WTC11 (cell line): ENCODE measurements around the gene PLCE1. TPM values are rescaled to one million over a fixed set of nuclear protein-coding genes. Genes with fewer than 3 reads are reported as not detected.

Experiments used
- ATAC-seq: fragments of 200-7000 bp; cut with Tn5 transposase; 2 replicates; pipeline ENCODE4 v1.10.0; 2021; ENCODE audit warnings: mild to moderate bottlenecking, moderate library complexity
- CTCF ChIA-PET: fragments of 300-600 bp; sonication (Branson Sonifier 250); formaldehyde crosslinking; loops from one replicate; lab custom pipeline; 2021; ENCODE audit warnings: antibody characterized with exemption; lab: Charles Lee
- POLR2A ChIA-PET: fragments of 350-600 bp; sonication (Branson Sonifier 250); formaldehyde crosslinking; loops from one replicate; lab custom pipeline; 2021; ENCODE audit warnings: antibody characterized with exemption; lab: Charles Lee
- DNase-seq: peaks from one replicate; pipeline ENCODE4 v3.0.0; 2021; ENCODE audit warnings: low spot score
- H3K27ac Mint-ChIP-seq: 2 replicates; pipeline ENCODE4 v1.8.0; 2021; ENCODE audit warnings: mixed read lengths
- H3K27me3 Mint-ChIP-seq: 2 replicates; pipeline ENCODE4 v1.8.0; 2021; ENCODE audit warnings: low read depth, mild to moderate bottlenecking, moderate library complexity, mixed read lengths
- H3K36me3 Mint-ChIP-seq: 2 replicates; pipeline ENCODE4 v1.8.0; 2021; ENCODE audit warnings: mixed read lengths
- H3K4me1 Mint-ChIP-seq: 2 replicates; pipeline ENCODE4 v1.8.0; 2022; ENCODE audit warnings: mixed read lengths
- H3K4me3 Mint-ChIP-seq: 2 replicates; pipeline ENCODE4 v1.8.0; 2021; ENCODE audit warnings: mild to moderate bottlenecking, moderate library complexity, mixed read lengths
- H3K9me3 Mint-ChIP-seq: 2 replicates; pipeline ENCODE4 v1.8.0; 2021; ENCODE audit warnings: mixed read lengths
- ATF1 ChIP-seq: sonication (generic); formaldehyde crosslinking; IDR thresholded peaks from 2 replicates; pipeline ENCODE4 v1.8.1; 2023; ENCODE audit warnings: mild to moderate bottlenecking, moderate library complexity, missing genetic modification reagents
- CBFB ChIP-seq: sonication (generic); formaldehyde crosslinking; IDR thresholded peaks from 2 replicates; pipeline ENCODE4 v1.8.1; 2022; ENCODE audit warnings: mild to moderate bottlenecking, low read depth, missing genetic modification reagents
- ELF4 ChIP-seq: sonication (generic); formaldehyde crosslinking; IDR thresholded peaks from 2 replicates; pipeline ENCODE4 v1.8.1; 2022; ENCODE audit warnings: low read depth, mild to moderate bottlenecking, moderate library complexity, missing genetic modification reagents
- GTF2I ChIP-seq: fragments of 250-450 bp; sonication (Bioruptor Pico); conservative IDR thresholded peaks from 2 replicates; pipeline ENCODE4 v1.4.0; 2021; ENCODE audit warnings: mild to moderate bottlenecking
- HMGXB4 ChIP-seq: sonication (generic); formaldehyde crosslinking; IDR thresholded peaks from 2 replicates; pipeline ENCODE4 v1.8.1; 2023; ENCODE audit warnings: mild to moderate bottlenecking, moderate library complexity, missing genetic modification reagents
- IRF2 ChIP-seq: sonication (generic); formaldehyde crosslinking; IDR thresholded peaks from 2 replicates; pipeline ENCODE4 v1.8.0; 2022; ENCODE audit warnings: low read depth, missing genetic modification reagents, borderline replicate concordance
- KAT7 ChIP-seq: sonication (generic); formaldehyde crosslinking; IDR thresholded peaks from 2 replicates; pipeline ENCODE4 v1.8.1; 2023; ENCODE audit warnings: missing genetic modification reagents, mild to moderate bottlenecking, borderline replicate concordance
- NR1H2 ChIP-seq: sonication (generic); formaldehyde crosslinking; IDR thresholded peaks from 2 replicates; pipeline ENCODE4 v1.9.0; 2021; ENCODE audit warnings: mild to moderate bottlenecking, moderate library complexity, missing genetic modification reagents
- PRRX2 ChIP-seq: fragments of 250-450 bp; sonication (Bioruptor Pico); IDR thresholded peaks from 2 replicates; pipeline ENCODE4 v1.8.0; 2021; ENCODE audit warnings: mild to moderate bottlenecking
- SOX15 ChIP-seq: fragments of 250-450 bp; sonication (Bioruptor Pico); IDR thresholded peaks from 2 replicates; pipeline ENCODE4 v1.9.0; 2021; ENCODE audit warnings: mild to moderate bottlenecking
- TEAD4 ChIP-seq: sonication (generic); formaldehyde crosslinking; IDR thresholded peaks from 2 replicates; pipeline ENCODE4 v1.8.0; 2022; ENCODE audit warnings: mild to moderate bottlenecking, missing genetic modification reagents
- TP53 ChIP-seq: sonication (generic); formaldehyde crosslinking; IDR thresholded peaks from 2 replicates; pipeline ENCODE4 v1.8.1; 2023; ENCODE audit warnings: mild to moderate bottlenecking, missing genetic modification reagents
- ZBTB21 ChIP-seq: sonication (generic); formaldehyde crosslinking; IDR thresholded peaks from 2 replicates; pipeline ENCODE4 v1.8.1; 2023; ENCODE audit warnings: mild to moderate bottlenecking, missing genetic modification reagents, borderline replicate concordance
- ZBTB43 ChIP-seq: sonication (generic); formaldehyde crosslinking; IDR thresholded peaks from 2 replicates; pipeline ENCODE4 v1.8.1; 2023; ENCODE audit warnings: mild to moderate bottlenecking, missing genetic modification reagents
- ZNF121 ChIP-seq: sonication (generic); formaldehyde crosslinking; IDR thresholded peaks from 2 replicates; pipeline ENCODE4 v1.8.0; 2023; ENCODE audit warnings: missing genetic modification reagents
- ZNF138 ChIP-seq: sonication (generic); formaldehyde crosslinking; conservative IDR thresholded peaks from 2 replicates; pipeline ENCODE4 v1.8.1; 2022; ENCODE audit warnings: mild to moderate bottlenecking, moderate library complexity, missing genetic modification reagents
- ZNF219 ChIP-seq: sonication (generic); formaldehyde crosslinking; IDR thresholded peaks from 2 replicates; pipeline ENCODE4 v1.8.0; 2023; ENCODE audit warnings: missing genetic modification reagents, mild to moderate bottlenecking, borderline replicate concordance
- ZNF281 ChIP-seq: sonication (generic); formaldehyde crosslinking; IDR thresholded peaks from 2 replicates; pipeline ENCODE4 v1.8.0; 2023; ENCODE audit warnings: mild to moderate bottlenecking, missing genetic modification reagents
- ZNF416 ChIP-seq: fragments of 250-450 bp; sonication (Bioruptor Pico); IDR thresholded peaks from 2 replicates; pipeline ENCODE4 v1.9.0; 2021; ENCODE audit warnings: mild to moderate bottlenecking, inconsistent platforms
- total RNA-seq: library from RNA; stranded (reverse); gene quantifications from 3 replicates; pipeline ENCODE4 v1.2.3, GENCODE V29; 2021
- TF ChIP-seq, protein P1 (sequence below): sonication (generic); formaldehyde crosslinking; IDR thresholded peaks from 2 replicates; pipeline ENCODE4 v1.8.1; 2022; ENCODE audit warnings: low read depth, missing genetic modification reagents, borderline replicate concordance
- TF ChIP-seq, protein P2 (sequence below): sonication (generic); formaldehyde crosslinking; IDR thresholded peaks from 2 replicates; pipeline ENCODE4 v1.8.1; 2023; ENCODE audit warnings: mild to moderate bottlenecking, missing genetic modification reagents, moderate library complexity
- TF ChIP-seq, protein P3 (sequence below): fragments of 250-450 bp; sonication (Bioruptor Pico); IDR thresholded peaks from 2 replicates; pipeline ENCODE4 v2.1.2; 2022; ENCODE audit warnings: mild to moderate bottlenecking, moderate library complexity
- TF ChIP-seq, protein P4 (sequence below): sonication (generic); formaldehyde crosslinking; IDR thresholded peaks from 2 replicates; pipeline ENCODE4 v1.8.0; 2023; ENCODE audit warnings: missing genetic modification reagents, mild to moderate bottlenecking, borderline replicate concordance

Gene PLCE1
- total RNA-seq, 1 experiment from 2014 or later = 0.11 TPM

- no peaks in the 10 kb centered on the region for H3K4me1 Mint-ChIP-seq
- CTCF ChIA-PET = no interaction called here
- TF ChIP-seq TP53 (CRISPR knock-in tag) (no peak), ZNF121 (CRISPR knock-in tag) (no peak), ZBTB43 (no peak), ATF1 (no peak), CBFB (CRISPR knock-in tag) (no peak), ZNF138 (CRISPR knock-in tag) (no peak), ZBTB21 (CRISPR knock-in tag) (no peak), SOX15 (CRISPR knock-in tag) (no peak), GTF2I (CRISPR knock-in tag) (no peak), ELF4 (CRISPR knock-in tag) (no peak), NR1H2 (CRISPR knock-in tag) (no peak), HMGXB4 (CRISPR knock-in tag) (no peak), PRRX2 (CRISPR knock-in tag) (no peak), ZNF416 (CRISPR knock-in tag) (no peak), IRF2 (CRISPR knock-in tag) (no peak)
- TF ChIP-seq, protein P1, sequence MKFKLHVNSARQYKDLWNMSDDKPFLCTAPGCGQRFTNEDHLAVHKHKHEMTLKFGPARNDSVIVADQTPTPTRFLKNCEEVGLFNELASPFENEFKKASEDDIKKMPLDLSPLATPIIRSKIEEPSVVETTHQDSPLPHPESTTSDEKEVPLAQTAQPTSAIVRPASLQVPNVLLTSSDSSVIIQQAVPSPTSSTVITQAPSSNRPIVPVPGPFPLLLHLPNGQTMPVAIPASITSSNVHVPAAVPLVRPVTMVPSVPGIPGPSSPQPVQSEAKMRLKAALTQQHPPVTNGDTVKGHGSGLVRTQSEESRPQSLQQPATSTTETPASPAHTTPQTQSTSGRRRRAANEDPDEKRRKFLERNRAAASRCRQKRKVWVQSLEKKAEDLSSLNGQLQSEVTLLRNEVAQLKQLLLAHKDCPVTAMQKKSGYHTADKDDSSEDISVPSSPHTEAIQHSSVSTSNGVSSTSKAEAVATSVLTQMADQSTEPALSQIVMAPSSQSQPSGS (CRISPR knock-in tag) = no peak
- TF ChIP-seq, protein P2, sequence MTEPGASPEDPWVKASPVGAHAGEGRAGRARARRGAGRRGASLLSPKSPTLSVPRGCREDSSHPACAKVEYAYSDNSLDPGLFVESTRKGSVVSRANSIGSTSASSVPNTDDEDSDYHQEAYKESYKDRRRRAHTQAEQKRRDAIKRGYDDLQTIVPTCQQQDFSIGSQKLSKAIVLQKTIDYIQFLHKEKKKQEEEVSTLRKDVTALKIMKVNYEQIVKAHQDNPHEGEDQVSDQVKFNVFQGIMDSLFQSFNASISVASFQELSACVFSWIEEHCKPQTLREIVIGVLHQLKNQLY (CRISPR knock-in tag) = no peak
- TF ChIP-seq, protein P3, sequence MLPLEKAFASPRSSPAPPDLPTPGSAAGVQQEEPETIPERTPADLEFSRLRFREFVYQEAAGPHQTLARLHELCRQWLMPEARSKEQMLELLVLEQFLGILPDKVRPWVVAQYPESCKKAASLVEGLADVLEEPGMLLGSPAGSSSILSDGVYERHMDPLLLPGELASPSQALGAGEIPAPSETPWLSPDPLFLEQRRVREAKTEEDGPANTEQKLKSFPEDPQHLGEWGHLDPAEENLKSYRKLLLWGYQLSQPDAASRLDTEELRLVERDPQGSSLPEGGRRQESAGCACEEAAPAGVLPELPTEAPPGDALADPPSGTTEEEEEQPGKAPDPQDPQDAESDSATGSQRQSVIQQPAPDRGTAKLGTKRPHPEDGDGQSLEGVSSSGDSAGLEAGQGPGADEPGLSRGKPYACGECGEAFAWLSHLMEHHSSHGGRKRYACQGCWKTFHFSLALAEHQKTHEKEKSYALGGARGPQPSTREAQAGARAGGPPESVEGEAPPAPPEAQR = no peak
- no peaks in the 10 kb centered on the region for H3K36me3 Mint-ChIP-seq
- ATAC-seq = no peak
- no peak overlapping the region for H3K4me3 Mint-ChIP-seq
- no peaks in the 10 kb centered on the region for H3K27me3 Mint-ChIP-seq
- POLR2A ChIA-PET = no interaction called here
- no peak overlapping the region for H3K27ac Mint-ChIP-seq
- no peak for DNase-seq
- no peaks in the 10 kb centered on the region for H3K9me3 Mint-ChIP-seq
Observed at GRCh38 chr10:93962973-93963372, 30.8 kb upstream of the PLCE1 start.

DNA sequence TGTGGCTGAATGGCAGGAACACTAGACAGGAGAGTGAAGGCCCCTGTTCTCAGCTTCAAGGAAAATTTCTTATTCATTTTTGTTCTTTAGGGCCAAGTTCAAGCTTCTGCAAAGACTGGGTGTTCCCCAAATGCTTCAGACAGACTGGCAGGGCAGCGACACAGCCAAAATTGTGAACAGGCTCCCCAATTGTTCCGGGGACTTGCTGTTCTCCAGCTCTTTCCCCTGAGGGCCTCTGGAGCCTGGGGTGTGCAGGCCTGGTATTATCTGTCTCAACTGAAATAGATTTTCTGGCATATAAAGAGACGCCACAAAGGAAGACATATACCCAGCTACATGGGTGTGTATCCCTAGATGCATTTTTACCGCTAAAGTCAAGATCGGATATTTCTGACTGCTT, 30.3 kb upstream of the PLCE1 start:
- DNase-seq (no peak), ATAC-seq (no peak)
- ChIA-PET CTCF (interaction anchor here (1.0 kb wide), 1 partner anchor 78 kb away, joined by 4 read pairs; no protein-coding TSS in a partner anchor), POLR2A (no interaction called here)
- H3K36me3 Mint-ChIP-seq = no peaks in the 10 kb centered on the region
- no peaks in the 10 kb centered on the region for H3K27me3 Mint-ChIP-seq
- H3K9me3 Mint-ChIP-seq = peaks cover under 1% of the 10 kb centered on the region; the same call in 1 of the 2 replicates
- no peak overlapping the region for H3K4me3 Mint-ChIP-seq
- H3K4me1 Mint-ChIP-seq = no peaks in the 10 kb centered on the region
- H3K27ac Mint-ChIP-seq = no peak overlapping the region
- no peak for TF ChIP-seq TEAD4 (CRISPR knock-in tag)
- TF ChIP-seq, protein P4, sequence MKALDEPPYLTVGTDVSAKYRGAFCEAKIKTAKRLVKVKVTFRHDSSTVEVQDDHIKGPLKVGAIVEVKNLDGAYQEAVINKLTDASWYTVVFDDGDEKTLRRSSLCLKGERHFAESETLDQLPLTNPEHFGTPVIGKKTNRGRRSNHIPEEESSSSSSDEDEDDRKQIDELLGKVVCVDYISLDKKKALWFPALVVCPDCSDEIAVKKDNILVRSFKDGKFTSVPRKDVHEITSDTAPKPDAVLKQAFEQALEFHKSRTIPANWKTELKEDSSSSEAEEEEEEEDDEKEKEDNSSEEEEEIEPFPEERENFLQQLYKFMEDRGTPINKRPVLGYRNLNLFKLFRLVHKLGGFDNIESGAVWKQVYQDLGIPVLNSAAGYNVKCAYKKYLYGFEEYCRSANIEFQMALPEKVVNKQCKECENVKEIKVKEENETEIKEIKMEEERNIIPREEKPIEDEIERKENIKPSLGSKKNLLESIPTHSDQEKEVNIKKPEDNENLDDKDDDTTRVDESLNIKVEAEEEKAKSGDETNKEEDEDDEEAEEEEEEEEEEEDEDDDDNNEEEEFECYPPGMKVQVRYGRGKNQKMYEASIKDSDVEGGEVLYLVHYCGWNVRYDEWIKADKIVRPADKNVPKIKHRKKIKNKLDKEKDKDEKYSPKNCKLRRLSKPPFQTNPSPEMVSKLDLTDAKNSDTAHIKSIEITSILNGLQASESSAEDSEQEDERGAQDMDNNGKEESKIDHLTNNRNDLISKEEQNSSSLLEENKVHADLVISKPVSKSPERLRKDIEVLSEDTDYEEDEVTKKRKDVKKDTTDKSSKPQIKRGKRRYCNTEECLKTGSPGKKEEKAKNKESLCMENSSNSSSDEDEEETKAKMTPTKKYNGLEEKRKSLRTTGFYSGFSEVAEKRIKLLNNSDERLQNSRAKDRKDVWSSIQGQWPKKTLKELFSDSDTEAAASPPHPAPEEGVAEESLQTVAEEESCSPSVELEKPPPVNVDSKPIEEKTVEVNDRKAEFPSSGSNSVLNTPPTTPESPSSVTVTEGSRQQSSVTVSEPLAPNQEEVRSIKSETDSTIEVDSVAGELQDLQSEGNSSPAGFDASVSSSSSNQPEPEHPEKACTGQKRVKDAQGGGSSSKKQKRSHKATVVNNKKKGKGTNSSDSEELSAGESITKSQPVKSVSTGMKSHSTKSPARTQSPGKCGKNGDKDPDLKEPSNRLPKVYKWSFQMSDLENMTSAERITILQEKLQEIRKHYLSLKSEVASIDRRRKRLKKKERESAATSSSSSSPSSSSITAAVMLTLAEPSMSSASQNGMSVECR (CRISPR knock-in tag) = no peak
- no peak for TF ChIP-seq ZNF219 (CRISPR knock-in tag)
- TF ChIP-seq KAT7 (CRISPR knock-in tag) = no peak
- no peak for TF ChIP-seq ZNF281 (CRISPR knock-in tag)
